Measurements from ENCODE around the gene PACSIN1.

The PACSIN1 gene

DNA sequence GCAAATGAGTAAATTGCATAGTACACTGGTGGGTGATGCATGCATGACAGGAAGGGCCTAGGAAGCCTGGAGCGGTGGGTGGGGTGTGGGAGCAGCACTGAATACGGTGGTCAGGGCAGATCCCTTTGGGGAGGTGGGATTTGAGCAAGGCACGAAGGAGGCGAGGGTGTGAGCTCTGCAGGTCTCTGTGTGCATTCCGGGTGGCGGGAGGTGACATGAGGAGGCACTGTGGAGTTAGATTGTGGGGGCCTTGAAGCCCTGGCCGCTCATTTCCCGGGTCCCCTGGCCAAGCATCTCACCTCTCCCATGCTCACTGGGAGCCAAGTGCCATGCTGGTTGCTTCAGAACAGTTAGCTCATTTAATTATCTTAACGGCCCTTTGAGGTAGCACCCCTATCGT, 96.5 kb downstream of the PACSIN1 start:
- no peak for DNase-seq (ENCODE audit: low spot score)

- no peak for DNase-seq (ENCODE audit: low spot score)
These were observed 97.1 kb downstream of the PACSIN1 start for GRCh38 chr6:34562861-34563512.

- no peak for DNase-seq (ENCODE audit: low spot score)
These were observed 97.6 kb downstream of the PACSIN1 start for GRCh38 chr6:34563513-34563870.

DNA sequence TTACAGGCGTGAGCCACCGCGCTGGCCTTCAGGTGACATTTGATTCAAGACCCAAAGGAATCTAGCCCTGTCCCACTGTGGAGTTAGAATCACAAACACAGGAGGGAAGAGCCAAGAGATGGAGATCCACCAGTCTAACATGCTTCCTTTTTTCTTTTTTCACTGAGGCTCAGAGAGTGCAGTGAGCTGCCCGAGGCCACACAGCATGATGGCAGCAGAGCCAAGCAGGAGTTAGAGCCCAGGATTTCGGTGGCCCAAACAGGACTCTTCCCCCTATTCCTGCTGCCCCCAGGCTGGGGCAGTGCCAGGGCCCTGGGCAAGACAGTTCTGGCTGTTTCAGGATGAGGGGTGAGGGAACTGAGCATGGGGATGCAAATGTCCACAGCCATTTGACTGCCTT, 98.3 kb downstream of the PACSIN1 start:
- DNase-seq (ENCODE audit: low spot score), result no peak

- DNase-seq (ENCODE audit: low spot score), result no peak
These were observed 99.9 kb downstream of the PACSIN1 start for GRCh38 chr6:34565722-34566137.

- no peak for DNase-seq (ENCODE audit: low spot score)
These were observed 101.1 kb downstream of the PACSIN1 start for GRCh38 chr6:34566830-34567546.

DNA sequence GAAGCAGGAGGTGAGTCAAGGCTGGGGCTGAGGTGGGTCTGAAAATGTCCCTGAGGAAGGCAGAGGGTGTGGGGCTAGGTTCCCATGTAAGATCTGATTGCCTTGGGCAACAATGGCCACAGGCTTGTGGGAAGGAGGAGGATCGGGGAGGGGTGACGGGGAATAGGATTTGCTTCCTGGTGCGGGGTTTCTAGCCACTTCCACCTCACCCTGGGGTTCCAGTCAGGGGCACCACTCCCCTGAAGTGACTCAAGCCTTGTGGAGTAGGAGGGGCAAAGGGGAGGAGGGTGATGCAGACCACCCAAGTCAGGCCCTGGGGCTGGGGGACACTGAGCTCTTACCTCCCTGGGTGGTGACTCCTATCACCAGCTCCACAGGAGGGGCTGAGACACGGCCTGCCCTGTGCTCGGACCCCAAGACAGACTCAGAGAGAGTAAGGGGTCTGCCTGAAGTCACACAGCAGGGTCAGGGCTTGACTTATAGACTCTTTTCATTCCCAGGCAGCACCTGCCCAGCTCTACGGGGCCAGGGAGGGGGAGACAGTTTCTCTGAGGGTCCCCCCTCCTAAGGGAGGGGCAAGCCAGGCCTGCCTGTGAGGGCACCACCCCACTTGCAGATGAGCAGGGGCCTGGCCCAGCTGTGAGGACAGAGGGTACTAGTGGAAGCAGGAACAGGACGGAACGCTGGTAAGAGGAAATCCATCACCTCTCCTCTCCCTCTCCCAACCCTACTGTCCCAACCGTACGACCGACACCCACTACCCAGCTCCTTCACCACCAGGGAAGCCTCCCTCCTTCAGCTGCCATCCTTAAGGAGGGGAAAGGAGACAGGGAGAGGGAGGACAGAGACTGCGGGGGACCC, 102.7 kb downstream of the PACSIN1 start:
- no peak for DNase-seq (ENCODE audit: low spot score)

DNA sequence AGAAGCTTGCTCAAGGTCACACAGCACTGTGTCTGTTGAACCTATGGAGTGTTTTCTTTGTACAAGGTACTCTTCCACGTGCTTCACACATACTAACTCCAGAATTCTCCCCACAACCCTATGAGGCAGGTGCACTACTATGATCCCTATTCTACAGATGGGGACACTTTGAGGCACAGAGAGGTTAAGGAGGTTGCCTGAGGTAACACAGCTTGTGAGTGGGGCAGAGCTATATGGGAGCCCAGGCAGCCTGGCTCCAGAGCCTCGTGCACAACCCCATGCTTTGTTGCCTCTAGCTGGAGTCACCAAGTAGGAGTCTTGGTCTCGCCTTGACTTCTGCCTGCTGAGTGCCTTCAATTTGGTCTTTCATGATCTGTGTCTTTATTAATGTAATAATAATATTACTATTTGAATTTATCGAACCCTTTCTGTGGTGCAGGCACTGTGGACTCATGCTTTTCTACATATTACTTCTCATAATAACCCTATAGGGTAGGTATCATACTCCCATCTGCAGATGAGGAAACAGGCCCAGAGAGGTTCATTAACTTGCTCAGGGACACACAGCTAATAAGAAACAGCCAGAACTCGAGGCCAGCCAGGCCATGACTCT, 103.6 kb downstream of the PACSIN1 start:
- DNase-seq (ENCODE audit: low spot score), result no peak

DNA sequence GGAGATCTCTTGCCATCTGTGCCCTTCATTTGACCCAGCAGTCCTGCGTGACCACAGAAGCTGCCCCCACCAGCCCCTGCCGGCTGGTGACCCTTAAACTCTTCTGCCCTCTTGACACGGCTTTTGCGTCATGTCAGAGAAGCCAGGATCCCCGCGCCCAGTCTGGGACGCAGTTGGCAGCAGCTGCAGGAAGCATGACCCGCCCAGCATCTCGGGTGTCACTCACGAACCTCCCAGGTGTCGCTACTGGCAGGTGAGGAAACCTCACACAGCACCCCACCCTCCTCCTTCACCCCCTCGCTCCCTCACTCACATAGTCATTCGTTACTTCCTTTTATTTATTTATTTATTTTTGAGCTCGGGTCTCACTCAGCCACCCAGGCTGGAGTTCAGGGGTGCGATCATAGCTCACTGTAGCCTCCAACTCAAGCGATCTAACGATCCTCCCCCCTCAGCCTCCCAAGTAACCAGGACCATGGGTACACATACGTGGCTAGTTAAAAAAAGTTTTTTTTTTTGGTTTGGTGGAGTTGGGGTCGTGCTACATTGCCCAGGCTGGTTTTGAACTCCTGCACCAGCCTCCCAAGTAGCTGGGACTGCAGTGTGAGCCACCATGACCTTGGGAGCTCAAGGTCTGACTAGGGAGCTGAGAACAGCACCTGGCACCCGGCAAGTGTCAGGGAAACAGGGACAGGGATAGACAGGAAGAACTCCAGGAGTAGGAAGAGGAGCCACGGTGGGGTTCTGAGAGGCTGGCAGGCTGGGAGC, 104.4 kb downstream of the PACSIN1 start:
- DNase-seq (ENCODE audit: low spot score), result no peak

GRCh38 chr6:34571388-34571787, 105.5 kb downstream of the PACSIN1 start:
- DNase-seq (ENCODE audit: low spot score), result no peak

- no peak for DNase-seq (ENCODE audit: low spot score)
These were observed 106.1 kb downstream of the PACSIN1 start for GRCh38 chr6:34572021-34572420.

DNA sequence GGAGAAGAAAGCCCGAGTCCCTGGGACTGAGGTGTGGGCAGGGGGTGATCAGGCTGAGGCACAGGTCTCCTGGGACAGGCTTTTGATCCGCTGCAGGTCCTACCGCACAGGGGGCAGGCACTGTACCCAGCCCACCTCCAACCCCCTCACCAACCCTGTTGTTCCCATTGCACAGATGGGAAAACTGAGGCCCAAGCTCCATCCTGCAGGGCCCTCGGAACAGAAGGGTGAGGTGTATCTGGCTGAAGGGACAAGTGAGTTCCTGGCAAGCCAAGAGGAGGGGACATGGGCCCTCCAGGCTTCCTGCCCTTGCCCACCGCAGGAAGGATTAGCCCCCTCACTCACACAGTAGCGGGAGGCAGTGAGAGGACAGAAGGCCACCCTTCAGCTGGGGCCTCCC, 106.7 kb downstream of the PACSIN1 start:
- DNase-seq (ENCODE audit: low spot score), result no peak

DNA sequence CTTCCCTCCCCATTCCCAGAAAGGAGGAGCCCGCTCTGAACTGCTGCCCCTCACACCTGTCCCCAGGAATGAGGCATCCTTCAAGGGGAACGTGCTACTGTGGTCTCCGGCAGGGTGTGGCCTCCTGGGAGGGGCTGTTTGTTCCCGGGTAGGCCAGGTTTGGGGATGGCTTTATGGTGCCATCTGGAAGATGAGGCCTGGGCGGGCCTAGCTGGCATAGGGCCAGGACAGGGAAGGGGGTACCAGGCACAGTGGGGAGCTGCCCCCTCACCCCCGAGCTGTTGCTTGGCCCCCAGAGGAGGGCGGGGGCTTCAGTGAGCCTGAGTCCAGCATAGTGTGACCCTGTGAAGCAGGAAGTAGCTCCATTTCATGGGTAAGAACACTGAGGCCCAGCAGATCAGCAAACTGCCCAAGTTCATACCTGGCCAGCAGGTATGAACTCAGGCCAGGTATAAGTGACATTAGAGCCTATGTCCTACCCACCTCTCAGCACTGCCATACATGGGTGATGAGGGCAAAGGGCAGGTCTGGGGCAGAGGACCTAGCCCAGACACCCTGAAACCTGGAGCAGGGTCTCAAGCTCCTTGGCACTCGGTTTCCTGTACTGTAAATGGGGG, 107.8 kb downstream of the PACSIN1 start:
- no peak for DNase-seq (ENCODE audit: low spot score)

- DNase-seq (ENCODE audit: low spot score), result no peak
These were observed 108.9 kb downstream of the PACSIN1 start for GRCh38 chr6:34574647-34575293.

DNA sequence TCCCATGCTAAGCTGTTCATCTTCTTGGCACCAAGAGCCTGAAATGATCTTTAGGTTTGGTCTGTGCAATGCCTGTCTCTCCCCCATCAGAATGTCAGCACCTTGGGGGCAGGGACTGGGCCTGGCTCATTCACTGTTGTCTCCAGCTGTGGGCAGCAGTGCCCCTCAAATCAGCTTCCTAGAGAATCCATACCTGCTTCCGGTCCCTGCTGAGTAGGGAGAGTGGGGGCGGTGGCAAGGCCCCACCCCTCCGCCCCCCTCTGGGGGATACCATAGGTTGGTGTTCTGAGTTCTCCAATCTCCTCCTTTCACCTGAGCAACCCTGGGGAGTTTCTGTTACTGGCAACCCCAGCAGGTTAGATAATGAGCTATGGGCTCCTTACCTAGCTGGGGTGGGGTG, 109.5 kb downstream of the PACSIN1 start:
- no peak for DNase-seq (ENCODE audit: low spot score)

GRCh38 chr6:34576286-34576955, 110.5 kb downstream of the PACSIN1 start:
- no peak for DNase-seq (ENCODE audit: low spot score)

DNA sequence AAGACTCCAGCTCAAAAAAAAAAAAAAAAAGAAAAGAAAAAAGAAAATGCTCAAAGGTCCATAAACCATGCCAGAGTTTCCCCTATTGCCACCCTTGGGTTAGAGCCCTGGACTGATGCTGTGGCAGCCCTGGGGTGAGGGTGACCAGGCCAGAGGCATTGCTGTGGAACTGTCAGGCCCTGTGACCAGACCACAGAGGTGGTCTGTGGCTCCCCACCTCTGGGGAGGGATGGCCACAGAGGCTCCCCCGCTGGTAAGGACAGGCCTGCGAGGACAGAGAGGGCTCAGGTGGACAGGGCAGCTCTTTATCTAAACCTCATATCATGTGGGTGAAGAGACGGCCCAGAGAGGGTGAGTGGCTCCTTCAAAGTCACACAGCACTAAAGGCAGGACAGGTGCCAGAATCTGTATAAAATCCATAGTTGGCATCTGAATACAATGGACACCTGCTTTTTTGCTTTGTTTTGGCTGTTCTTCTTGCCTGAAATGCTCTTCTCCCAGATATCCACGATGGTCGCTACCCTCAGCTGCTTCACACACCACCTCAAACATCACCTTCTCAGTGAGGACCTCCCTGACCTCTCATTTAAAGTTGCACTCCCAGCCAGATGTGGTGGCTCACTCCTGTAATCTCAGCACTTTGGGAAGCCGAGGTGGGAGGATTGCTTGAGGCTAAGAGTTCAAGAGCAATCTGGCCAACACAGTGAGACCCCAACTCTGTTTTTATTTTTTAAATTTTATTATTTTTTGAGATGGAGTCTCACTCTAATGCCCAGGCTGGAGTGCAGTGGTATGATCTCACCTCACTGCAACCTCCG, 112.8 kb downstream of the PACSIN1 start:
- no peak for DNase-seq (ENCODE audit: low spot score)

DNA sequence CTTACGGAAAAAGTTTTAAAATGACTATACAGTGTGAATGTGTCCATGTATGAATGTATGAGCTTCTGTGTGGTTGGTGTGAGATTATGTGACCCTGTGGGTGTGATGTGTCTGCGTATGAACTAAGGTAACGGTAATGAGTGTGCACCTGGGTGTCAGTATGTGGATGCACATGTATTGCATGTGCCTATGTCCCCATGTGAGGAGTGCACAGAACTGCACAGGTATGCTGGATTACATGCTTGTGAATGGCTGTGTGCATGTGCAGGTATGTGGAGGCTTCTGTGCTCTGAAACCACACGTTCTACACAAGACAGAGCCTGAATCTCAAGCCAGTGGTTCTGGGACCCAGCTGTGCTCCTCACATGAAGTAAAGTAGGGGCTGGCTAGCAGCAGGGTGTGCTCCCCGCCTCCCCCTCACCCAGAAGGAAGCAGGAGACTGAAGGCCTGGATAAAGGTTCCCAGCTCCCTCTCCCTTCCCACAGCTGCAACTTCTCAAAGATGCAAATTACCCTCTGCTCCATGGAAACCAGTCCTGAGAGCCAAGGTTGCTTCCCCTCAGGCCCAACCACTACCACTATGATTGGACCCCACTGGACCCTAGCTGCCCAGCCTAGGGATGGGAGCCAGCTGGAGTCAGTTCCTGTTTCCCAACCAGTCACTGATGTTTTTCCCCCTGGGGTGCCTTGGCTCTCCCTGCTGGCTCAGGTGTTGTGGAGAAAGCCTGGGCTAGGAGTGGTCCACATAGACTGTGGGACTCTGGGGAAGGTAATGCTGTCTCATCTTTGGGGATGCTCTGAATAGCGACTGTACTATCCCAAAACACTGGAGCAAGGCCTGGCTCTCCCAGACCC, 115.1 kb downstream of the PACSIN1 start:
- no peak for DNase-seq (ENCODE audit: low spot score)

DNA sequence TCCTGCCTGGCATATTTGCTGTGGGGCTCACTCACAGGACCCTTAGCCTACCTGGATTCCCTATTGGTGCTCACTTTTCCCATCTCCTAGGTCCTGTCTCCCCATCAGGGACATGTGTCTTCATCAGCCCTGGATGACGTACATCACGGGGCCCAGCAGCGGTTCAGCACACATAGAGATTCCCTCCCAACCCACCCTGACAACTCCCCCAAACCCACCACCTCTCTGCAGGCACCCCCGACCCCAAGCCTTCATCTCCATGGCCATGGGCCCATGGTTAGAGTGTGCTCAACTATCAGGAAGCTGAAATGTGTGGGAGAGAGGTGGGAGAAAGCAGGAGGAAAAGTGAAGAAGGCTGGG, 115.7 kb downstream of the PACSIN1 start:
- no peak for DNase-seq (ENCODE audit: low spot score)

All from CD4-positive, alpha-beta T cell treated with Interleukin-2 at 100 ng/mL for 4 hours (primary cell).